ENCODE measurements around the gene GNPDA1.
"Not testable (repeated sequence)": the region's sequence is repeated elsewhere in the genome, so short reads cannot be mapped to it uniquely, and the experiment has no call there.

GNPDA1 gene

DNA sequence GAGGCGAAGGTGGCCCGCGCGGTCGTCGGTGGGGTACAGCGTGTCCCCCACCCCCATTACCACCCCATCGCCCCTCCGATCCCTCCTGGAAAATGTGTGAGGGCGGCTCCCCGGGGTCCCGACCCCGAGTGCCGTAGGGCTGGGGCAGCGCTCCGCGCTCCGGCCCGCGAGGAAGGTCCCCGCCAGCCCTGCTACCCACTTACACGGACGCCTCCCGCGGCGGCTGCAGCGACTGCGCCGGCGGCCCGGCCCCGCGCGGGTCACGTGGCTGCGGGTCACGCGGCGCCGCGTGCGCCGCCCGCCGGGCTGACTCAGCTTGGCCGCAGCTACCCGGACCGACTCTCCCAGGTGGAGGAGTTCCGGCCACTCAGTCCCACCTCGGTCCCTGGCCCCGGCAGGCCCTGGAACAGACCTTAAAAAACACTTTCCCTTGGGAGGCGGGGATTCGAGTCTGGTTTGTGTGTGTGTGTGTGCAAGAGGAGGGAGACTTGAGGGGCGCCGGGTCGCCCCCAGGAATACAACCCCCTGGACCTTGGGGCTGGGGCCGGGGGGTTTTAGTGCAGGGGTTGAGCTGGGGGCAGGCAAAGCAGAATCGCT is at the start of gene GNPDA1:
GNPDA1 (minus strand) TSS at position 236 of the 597 bp plus-strand sequence. CDS start 992 bp downstream, outside the sequence.
- peak; percentile 15 to 86 for DNase-seq

DNA sequence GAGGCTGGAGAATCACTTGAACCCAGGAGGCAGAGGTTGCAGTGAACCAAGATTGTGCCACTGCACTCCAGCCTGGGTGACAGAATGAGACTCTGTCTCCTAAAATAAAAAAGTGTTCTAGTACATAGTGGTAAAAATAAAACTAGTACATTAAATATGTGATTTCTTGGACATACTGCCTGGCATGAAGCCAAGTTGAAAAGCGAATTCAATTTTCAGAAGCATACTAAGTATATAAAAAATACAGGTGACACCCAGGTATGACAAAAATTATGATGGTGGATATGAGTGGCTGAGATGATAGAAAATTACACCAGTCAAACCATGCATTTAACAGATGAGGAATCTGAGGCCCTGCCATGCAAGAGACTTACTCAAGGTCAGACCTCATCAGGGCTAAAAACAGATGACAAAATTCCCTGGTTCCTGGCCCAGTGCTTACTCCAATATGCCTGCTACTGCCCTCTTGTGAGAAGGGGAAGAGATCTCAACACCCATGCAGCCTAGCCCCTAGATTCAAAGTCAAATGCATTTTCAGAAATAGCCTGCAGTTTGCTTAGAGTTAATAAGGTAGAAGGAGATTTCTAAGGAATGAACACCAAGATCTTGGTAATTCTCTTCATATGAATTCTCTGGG is 46.6 kb upstream of the GNPDA1 start:
- no peak for DNase-seq

- DNase-seq: no peak
These were observed 44.9 kb upstream of the GNPDA1 start for GRCh38 chr5:142057697-142058056.

DNA sequence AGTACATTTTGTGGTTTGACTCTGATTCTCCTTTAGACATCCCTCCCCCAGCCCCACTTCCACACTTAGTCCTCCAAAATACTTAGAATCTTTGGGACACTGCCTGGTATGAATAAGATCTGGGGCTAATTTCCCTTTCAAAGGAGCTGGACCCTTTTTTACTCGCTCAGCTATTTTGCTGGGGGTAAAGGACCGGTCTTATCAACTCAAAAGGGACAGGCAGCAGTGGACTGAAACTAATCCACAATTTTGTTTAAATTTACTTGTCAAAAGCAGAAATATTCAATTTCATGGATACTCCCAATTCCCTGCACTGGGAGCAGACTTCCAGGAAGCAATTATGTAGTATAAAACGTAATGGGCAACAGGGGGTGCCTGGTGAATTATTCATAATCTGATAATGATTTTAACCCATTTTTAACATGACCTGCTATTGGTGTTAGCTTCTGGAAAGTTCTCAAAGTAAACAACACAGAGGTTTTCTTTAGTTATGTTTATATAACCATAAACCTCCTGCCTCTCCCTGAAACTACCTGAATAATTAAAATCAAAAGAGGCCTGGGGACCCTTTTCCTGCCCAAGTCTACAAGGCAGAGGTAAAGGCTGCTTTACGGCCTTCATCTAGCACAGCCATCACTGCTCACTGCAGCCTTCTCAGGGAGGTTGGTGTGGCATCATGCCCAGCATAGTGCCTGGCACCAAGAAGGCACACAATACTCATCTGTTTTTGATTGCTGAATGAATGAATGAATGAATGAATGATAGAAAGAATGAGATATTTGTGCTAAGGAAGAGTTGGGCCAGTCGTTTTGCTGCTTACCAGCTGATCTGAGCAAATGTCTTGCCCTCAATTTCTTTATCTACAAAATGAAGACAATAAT is 44.2 kb upstream of the GNPDA1 start:
- DNase-seq: no peak

- no peak for DNase-seq
These were observed 42.5 kb upstream of the GNPDA1 start for GRCh38 chr5:142055301-142055700.

GRCh38 chr5:142053426-142054151 is 40.8 kb upstream of the GNPDA1 start:
- no peak for DNase-seq

DNA sequence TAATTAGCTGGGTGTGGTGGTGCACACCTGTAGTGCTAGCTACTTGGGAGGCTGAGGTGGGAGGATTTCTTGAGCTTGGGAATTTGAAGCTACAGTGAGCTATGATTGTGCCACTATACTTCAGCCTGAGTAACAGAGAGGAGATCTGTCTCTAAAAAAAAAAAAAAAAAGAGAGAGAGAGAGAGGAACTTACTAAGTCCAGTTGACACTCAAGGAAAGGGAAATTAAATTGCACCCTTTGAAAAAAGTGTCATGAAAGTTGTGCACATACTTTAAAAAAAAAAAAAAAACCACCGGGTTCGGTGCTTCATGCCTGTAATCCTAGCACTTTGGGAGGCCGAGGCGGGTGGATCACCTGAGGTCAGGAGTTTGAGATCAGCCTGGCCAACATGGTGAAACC is 39.2 kb upstream of the GNPDA1 start:
- not testable (repeated sequence) for DNase-seq

GRCh38 chr5:142048272-142048671 is 35.4 kb upstream of the GNPDA1 start:
- DNase-seq: no peak

- DNase-seq: no peak
These were observed 33.4 kb upstream of the GNPDA1 start for GRCh38 chr5:142046191-142046590.

- DNase-seq: not testable (repeated sequence)
These were observed 28.1 kb upstream of the GNPDA1 start for GRCh38 chr5:142040881-142041280.

DNA sequence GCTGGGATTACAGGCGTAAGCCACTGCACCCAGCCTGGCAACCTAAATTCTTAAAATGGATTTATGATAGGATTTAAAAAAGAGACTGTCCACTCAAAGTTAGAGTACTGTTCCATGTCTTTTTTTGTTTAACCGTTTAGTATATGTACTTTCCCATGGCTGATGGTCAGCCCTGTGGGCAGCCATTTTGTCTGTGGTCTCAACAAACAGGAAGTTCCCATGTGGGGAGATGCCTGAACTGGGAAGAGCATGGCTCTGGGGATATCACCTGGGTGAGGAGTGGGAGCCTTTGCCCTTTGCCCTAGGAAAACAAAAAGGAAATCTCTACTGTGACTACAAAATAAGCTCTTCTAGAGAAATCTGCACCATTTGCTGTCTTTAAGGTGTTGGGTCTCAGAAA is 27.5 kb upstream of the GNPDA1 start:
- DNase-seq: no peak

DNA sequence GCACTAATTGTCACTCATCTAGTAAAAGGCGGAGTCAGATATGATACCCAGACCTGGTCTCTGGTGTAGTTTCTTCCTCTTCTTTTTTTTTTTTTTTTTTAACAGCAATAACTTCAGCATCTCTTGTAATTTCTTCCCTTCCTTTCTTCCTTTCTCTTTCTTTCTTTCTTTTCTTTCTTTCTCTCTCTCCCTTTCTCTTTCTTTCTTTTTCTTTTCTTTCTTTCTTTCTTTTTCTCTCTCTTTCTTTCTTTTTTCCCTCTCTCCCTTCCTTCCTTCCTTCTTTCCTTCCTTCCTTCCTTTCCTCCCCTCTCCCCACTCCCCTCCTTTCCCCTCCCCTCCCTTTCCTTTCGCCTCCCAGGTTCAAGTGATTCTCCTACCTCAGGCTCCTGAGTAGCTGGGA is 25.9 kb upstream of the GNPDA1 start:
- DNase-seq: no peak

GRCh38 chr5:142037599-142037998 is 24.8 kb upstream of the GNPDA1 start:
- not testable (repeated sequence) for DNase-seq

GRCh38 chr5:142036918-142037317 is 24.1 kb upstream of the GNPDA1 start:
- no peak for DNase-seq

GRCh38 chr5:142034994-142035393 is 22.2 kb upstream of the GNPDA1 start:
- no peak for DNase-seq

GRCh38 chr5:142033632-142034567 is 21.1 kb upstream of the GNPDA1 start:
- DNase-seq: not testable (repeated sequence)

DNA sequence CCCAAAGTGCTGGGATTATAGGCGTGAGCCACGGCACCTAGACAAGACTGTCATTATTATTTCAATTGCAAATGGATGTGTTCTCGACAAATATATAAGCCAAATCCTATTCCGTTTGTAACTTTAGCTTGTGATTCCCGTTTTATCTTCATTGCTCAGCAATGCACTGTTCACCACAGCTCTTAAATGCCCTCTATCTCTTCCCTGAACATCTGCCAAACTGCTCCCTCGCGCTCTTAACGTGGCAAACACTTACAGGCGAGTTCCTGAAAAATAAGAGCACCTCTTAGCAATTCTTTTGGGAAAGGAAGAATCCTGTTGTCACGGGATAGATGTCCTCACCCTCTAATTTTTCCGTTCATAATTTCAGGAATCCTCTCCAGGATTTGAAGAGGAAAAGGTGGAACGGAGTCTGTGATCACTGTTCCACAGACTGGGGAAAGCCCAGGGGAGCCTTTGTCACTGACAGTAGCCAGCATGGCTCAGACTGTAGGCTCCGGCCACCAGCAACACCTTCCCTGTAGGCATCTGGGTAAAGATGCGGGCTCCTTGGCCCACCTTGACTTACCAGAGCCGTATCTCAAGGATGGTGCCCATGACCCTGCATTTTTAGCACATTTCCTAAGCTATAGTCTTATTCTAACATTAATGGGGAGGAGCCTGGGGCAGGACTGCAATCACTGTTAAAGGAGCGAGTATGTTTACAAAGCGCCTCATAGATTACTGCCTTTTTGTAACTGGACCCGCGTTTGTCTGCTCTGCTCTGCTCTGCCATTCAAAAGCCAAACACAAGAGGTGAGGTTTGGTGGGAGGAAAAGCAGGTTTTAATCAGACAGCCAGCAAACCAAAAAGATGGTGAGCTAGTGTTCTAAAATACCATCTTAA is 20.2 kb upstream of the GNPDA1 start:
- no peak for DNase-seq

DNA sequence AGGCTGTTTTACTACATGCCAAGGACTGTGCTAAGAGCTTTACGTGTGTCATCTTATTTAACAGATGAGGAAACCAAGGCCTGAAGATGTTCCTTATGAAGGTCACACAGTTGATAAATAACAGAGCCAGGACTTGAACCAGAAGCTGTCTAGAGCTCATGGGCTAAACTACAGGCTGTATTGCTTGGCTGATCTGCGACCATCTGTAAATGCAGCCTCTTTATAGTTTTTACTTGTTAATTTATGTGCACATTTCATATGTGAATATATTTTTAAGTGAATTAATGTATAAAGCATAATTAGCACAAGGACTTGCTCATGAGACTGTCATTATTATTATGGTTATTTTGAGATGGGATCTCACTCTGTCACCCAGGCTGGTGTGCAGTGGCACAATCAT is 19.3 kb upstream of the GNPDA1 start:
- no peak for DNase-seq

DNA sequence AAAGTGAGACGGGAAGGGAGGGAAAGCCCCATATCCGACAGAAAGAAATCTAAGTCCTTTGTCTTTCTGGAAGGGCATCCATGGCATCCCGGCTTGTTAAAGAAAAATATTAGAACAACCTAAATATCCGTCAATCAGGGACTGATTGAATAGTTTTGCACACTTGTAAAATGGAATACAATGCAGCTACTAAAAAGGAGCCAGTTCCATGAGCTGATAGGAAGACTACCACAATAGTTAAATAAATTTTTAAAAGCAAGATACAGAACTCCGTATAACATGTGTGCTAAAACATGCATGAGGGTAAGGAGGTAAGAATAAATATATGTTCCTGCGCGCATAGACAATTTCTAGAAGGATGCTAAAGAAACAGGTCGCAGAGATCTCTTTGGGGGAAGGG is 12.8 kb upstream of the GNPDA1 start:
- DNase-seq: no peak

DNA sequence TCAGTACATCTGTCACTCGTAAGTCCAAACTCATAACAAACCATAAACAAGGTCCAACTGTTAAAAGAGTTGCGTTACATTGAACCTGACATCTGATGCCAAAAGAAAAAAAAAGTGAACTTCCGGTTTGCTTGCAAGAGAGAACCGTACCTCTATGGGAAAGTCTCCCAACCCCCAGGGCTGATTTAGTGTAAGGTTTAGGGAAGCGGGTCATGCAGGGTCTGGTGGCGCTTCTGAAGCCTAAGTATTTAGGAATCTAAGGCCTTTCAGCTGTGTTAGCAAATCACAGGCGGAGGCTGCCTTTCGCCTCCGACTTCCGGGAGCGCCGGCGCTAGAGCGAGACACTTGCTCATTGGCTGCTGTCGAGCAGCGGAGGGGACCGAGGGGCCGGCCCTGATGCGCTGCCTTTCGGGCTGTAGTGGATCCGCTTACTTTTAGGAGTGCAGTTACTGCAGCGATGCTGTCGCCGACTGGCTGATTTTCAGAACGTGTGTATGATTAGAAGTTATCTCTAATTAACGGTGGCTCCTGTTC is 12.0 kb upstream of the GNPDA1 start:
- DNase-seq: peak; percentile 79 to 89

DNA sequence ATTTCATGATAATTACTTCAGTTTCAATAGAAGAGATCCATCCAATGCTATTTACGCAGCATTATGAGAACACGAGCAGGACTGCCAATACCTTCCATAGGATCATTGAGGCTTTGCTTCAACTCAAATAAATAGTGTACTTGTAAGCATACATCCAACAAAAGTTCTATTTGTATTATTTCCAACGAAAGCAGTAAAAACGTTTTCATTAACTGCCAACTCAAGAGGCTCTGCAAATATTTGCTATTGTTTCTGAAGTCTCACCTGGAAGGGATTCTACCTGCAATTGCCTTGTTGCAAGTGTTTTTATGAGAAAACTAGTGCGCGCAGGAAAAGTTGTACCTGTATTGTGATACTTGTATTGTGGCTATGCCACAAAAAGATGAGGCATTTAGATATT is 11.0 kb upstream of the GNPDA1 start:
- no peak for DNase-seq

Measured in NCI-H526 (cell line).